Testis (tissue), 2 donors: ENCODE data around the gene LCN10.

ENCODE experiments used
- CTCF ChIP-seq, 3 experiments: fragments of 450-650 bp in 2 of 3; fragments of 200-600 bp in 1 of 3; sonication (generic) in 1 of 3; IDR thresholded peaks; one replicate each; pipeline ENCODE4 v1.5.1; 2016 to 2019; ENCODE audit warnings: antibody characterized with exemption in 3 of 3, mild to moderate bottlenecking in 2 of 3, moderate library complexity in 1 of 3
- POLR2A ChIP-seq: fragments of 450-650 bp; IDR thresholded peaks from one replicate; pipeline ENCODE4 v1.6.1; 2017; ENCODE audit warnings: antibody characterized with exemption, mild to moderate bottlenecking, moderate library complexity

GRCh38 chr9:136754059-136754572 is 11.4 kb upstream of the LCN10 start:
- no peak for TF ChIP-seq CTCF (IDR thresholded peaks at IDR 0.05)
- TF ChIP-seq POLR2A, result no peak
